GM18502 (cell line): ENCODE results near the gene SMC1A.
"Not testable (repeated sequence)": the region's sequence is repeated elsewhere in the genome, so short reads cannot be mapped to it uniquely, and the experiment has no call there.

Source experiments
- ATAC-seq: cut with Tn5 transposase; IDR thresholded peaks from one replicate; pipeline ENCODE4 v1.9.1; 2021; ENCODE audit warnings: mild to moderate bottlenecking; ENCODE audit not compliant: unreplicated experiment, poor library complexity

The SMC1A gene

DNA sequence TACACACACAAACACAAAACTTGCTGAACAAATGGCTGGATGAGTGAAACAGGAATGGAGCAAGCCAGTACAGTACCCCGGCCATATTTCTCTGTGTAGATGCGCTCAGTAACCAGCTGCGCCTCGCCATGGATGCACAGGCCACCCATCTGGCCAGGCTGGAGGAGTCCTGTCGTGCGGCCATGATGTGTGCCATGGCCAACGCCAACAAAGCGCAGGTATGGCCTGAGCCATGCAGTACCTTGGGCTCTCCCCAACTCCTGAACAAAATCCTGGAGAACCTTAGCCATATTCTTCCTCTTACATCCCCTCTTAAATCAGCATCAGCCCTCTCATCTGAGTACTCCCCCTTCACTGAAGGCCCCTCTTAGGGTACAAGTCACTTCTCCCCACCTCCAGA, 7.3 kb upstream of the SMC1A start:
- no peak for ATAC-seq

DNA sequence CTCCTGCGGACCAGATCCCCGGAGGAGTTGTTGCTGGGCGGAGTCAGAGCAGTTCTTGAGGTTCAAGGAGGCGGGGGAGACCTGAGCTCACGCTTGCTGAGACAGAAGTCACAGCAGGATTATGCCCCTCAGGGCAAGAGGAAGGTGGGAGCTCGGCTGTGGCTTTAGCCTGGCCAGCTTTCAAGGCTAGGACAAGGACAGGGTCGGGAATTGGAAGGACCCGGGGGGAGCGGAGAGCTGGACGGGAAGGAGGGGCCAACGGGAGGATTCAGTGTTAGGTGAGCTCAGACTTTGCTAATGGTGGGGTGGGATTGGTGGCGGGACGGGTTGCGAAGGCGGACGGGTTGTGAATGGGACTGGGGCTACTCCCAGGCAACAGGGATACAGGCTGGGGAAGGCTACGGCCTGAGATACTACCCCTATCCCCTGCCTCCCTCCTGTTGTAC, 430 bp upstream of the SMC1A start, which contains the start of gene RIBC1:
Gene RIBC1 (plus strand): TSS at position 13 of the 446 bp plus-strand sequence. CDS start 3,404 bp downstream, outside the sequence.
- no peak for ATAC-seq

DNA sequence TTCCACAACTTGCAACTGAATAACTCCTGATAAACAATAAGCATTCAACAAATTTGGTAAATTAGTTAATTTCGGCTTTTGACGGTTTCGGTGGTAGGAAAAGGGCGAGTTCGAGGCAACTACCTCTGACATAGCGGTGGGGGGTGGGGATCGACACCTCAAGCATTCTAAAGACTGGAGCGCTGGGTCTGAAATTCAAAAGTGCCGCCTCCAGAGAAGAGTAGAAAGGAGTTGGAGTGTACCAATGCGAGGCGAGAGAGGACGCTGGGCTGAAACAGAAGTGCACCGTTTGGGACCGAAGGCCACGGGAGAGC, 725 bp downstream of the SMC1A start:
- ATAC-seq = peak; percentile 20

DNA sequence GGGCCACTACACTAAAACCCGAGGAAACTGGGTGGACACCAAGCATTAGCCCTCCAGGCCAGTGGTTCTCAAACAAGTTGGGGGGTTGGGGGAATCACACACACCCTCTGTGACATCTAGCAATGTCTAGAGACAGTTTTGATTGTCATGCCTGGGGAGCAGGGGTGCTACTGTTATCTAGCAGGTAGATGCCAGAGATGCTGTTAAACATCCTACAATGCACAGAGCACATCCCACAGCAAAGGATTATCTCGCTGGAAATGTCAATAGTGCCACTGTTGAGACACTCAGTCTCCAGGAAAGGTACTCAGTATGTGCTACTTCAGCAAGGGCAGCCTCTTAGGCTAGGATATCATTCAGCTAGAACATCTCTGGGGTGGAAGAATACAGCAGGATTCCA, 1.3 kb downstream of the SMC1A start:
- no peak for ATAC-seq

DNA sequence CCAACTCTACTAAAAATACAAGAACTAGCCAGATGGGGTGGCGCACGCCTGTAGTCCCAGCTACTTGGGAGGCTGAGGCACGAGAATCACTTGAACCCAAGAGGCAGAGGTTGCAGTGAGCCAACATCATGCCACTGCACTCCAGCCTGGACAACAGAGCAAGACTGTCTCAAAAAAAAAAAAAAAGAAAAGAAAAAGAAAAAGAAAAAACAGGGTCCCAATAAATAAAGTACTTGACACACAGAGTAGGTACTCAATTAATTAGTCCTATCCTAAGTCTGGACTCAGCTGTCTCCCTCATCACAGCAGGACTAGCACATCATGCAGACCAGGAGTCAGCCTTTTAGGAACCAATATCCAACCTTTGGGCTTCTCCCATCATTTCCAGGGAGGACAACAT, 2.1 kb downstream of the SMC1A start:
- not testable (repeated sequence) for ATAC-seq

DNA sequence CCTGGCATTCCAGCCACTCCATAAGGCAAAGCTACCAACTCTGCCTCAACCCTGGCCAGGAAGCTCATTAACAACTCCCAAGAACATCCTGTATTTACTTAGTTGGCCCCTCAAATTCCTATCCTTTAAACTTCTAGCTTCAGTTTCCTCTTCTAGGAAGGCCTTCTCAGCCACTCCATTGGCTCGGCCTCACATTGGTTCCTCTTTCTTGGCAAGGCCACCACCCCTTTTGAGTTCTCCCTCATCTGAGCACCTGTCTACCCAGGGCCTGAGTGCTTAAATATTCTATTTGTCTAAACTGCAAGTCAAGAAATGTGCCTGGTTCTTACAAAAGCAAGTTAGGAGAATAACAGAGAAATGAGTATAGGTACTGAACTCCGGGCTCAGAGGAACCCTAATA, 10.0 kb downstream of the SMC1A start:
- ATAC-seq = no peak

DNA sequence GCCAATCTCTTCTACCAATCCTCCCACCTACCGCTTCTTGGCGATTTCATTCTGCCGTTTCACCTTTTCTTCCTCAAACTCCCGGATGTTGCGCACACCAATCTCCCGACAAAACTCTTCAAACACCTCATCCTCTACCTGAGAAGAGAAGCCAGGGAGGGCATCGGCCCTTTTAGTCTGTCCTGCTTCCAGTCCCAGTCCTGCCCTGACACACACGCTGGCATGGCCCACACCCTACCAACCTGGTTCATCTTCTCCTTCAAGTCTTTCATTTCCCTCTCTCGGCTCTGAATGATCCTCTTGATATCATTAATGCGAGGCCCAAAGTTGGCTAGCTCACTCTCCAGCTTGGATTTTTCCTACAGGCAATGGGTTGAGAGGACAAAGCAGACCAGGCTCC, 18.9 kb downstream of the SMC1A start:
- ATAC-seq = no peak

DNA sequence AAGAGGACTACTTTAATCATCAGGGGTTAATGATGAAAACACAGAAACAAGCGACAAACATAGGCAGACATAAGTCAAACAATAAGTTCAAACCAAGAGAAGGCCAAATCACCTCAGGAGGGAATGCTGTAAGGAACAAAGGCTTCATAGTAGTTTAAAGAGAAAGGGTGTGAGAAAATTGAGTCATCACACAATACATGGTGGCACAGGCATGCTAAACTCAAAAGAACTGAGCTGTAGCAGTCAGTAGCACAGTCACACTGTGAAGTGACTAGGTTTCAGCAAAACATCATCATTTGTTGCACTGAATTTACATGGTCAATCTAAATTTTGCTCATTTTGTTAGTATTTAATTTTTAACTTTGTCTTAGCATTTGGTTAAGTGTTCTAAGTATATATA, 24.2 kb downstream of the SMC1A start:
- ATAC-seq = no peak

DNA sequence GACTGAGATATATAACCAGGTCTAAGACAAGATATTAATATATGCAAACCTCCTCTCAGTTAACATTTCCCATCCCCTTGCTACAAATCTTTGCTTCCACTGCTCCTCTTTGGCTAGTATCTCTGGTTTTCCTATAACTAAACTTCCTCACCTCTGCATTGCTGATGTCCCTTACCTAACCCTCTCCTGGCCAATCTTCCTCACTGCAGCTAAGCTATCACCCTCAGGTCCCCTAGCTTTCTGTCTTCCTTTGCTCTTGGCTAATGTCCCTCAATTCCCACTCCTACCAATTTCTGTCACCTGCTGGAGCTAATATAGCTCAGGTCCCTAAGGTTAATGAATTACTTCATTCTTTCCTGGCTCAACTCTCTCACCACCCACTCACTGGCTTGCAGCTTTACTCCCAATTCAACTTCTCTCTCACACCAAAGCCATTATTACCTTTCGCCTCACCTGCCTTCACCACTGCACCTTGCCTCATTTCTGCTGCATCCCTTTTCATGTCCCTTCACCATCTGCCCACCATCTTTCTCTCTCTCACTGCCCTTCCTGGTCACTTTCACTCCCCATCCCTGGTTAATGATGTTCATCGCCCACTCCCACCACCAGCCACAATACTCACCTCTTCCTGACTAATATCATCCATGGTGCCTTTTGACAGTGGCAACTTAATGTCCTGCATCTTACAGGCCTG, 26.7 kb downstream of the SMC1A start:
- no peak for ATAC-seq

DNA sequence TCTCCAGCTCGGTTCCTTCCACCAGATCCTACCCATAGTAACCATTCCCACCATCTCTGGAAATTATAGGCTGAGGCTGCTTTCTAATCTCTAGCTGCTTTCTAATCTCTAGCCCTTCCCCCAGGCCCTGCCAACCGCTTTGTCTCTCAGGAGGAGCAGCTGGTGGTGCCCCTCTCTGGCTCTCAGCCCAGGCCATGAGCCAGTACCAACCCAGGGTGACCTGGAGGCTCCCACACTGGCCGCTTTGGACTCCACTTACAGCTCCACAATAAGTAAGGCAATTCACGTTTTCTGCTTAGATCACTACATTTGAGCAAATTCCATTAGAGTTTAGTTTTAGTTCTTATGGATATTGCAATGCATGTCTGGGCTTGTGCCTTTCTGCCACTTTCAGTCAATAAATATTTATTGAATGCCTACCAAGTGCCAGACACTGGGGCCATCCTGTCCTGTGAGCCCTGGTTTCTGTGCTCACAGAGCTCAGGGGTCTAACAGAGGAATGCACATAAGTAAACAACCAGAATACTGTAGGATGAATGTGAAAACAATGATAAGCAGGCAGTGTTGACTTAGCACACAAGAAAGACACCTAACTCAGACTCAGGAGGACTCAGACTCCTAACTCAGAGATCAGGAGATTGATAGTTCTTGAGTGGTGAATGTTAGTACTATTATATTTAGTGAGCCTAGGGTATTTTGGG, 38.9 kb downstream of the SMC1A start:
- no peak for ATAC-seq

DNA sequence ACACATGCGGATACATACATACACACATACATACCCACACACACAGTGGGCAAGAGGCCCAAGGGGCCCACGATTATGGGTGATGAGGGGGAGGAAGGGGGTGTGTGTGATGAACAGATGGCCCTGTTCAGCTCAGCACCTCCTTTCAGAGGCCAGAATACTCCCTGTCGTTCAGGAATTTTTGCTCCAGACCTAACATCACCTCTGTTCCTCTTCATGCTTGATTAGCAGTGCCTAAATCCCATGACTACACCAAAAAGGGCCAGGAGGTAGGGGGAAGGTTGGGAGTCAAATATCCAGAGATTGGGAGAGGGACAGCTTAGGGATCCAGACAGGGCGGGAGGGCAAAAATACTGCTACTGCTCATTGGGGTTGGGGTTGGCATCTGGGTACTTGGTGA, 42.7 kb downstream of the SMC1A start:
- no peak for ATAC-seq

DNA sequence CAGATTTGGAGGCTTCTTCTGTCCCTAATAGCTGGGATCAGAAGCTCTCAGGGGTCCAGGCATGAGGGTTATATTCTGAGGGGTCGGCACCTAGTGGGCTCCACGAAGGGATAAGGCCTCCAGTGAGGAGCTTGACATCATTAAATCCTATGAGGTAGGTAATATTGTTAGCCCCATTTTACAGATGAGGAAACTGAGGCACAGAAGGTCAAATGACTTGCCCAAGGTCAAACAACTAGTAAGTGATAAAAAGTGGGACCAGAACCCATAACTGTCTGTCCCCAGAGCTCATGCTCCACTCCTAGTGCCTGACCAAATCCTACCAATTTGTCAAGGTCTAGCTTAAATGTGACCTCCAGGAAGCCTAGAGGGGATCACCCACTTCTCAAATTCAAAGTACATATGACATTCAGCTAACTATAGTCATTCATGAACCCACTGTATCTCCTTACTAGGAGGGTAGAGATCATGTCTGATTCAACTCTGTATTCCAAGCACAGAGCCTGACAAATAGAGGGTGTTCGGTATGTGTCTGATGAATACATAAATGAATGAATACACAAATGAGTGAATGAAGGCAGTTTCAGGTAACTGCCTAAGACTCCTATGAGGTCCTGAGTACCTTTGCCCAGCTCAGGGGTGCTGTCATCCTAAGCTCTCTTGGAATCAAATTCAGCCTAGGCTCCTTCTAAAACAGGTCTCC, 43.3 kb downstream of the SMC1A start:
- no peak for ATAC-seq

DNA sequence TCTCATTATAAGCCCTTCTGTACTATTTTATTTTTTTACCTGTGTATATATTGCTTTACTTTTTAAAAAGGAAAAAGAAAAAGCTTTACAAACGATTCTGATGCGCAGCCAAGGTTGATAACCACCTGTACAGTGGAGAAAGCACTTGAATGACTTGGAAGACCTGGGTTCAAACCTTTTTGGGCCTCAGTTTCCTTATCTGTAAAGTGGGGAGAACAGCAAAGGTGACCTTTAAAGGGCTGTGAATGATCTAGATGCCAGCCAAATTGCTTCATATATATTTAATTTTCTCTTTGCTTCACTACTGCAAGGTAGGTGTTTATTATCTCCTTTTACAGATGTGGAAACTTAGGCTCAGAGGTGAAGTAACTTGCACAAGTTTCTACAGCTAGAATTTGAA, 45.0 kb downstream of the SMC1A start:
- no peak for ATAC-seq

DNA sequence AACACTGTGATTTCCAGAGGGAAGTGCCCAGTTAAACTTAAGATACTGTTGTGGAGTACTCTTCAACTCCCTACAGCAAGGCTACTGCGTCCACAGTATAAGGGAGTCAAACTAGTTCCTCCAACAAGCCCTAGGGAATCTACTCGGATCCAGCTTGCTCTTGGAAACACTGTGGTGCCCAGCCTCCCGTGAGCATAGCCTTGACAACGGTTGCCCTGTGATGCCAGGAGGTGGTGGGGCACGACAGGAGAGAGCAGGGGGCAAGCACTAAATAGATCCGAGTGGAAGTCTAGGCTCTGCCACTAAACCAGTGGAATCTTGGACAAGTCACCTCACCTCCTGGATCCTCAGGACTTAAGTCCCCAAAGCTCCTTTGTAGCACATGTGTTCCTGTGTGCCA, 45.6 kb downstream of the SMC1A start:
- ATAC-seq = no peak

DNA sequence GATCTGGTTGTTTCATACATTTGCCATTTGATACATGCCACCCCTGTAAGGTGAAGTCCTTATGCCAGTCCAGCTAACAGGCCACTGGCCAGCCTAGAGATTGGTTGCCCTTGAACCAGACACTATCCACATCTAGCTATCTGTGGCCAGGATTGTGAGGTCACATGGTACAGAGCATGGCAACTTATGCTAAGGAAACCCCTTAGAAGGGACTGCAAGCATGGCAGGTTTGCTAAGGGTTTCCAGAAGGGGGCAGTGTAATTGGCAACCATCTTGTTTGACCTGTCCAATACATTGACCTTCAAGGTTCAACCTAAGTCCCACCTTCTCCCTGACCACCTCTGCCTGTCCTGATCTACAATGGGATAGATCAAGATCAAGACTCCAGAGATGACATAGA, 47.5 kb downstream of the SMC1A start:
- no peak for ATAC-seq

DNA sequence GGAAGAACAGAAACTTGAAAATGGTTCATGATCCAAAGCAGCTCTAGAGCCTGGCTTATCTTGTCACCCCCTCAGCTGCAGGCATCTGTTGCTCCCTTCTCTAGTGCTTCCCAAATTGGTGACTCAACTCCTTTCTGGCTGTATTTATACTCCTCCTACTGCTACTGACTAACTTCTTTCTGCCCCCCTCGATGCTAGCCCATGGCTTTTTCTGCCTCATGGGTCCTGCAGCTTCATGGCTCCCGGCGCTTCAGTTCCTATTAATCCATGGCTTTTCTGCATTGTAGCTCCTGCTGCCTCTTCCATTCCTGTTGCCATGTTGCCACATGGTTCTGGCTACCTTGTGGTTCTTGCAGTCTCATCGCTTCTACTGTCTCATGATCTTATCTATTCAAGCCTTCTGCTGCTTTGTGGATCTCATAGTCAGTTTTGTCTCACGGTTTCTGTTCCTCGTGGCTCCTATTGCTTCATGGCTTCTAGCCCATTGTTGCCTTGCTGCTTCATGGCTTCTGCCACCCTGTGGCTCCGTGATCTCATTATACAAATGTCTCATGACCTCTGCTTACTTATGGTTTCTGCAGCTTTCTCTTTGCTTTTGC, 48.1 kb downstream of the SMC1A start:
- ATAC-seq = no peak

DNA sequence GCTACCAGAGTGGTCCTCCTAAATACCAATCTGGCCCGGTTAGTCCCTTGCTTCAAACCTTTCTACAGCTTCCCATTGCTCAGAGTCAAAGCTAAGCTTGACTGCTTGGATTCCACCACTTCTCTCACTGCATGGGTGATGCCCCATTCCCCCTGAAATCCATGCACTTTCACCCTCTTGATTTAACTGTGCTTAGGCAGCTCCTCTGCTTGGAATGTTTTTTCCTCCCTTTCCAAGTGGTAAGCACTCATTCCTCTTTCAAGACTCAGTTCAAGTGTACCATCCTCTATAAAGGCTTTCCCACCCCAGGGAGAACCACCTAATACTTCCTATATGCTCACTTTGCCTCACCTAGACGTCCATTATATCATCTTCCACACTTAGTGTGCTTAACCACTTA, 49.1 kb downstream of the SMC1A start:
- no peak for ATAC-seq

DNA sequence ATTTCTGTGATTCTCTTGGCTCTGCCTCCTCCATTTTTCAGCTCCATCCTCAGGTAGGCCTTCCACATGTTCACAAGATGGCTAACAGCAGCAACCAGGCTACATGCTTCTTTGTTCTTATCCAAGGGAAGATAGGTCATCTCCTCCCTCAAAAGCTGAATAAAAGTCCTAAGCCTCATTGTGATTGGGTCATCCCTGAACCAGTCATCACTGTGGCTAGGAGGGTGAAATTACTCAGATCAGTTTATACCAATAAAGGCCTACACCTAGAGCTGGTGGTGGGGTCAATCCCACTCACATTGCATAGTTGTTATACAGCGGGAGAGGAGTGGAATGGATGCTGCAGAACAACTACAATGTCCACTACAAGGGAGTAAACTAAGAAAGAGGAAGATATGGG, 56.0 kb downstream of the SMC1A start:
- ATAC-seq = not testable (repeated sequence)

DNA sequence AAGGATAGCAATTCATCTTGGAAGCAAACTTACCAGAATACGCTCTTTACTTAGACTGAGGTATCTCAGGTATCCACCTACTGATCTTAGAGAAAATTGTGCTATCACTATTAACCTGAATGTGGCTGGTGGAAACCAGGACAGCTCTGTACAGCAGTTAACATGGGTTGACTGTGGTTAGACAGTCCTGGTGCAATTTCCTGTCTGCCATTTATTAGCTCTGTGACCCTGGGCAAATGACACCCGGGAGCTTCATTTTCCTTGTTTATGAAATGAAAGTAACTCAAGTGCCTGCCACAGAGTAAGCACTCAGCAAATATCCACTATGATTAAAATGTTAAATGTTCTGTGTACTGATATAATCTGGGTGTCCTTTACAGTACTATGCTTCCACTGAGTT, 60.0 kb downstream of the SMC1A start:
- no peak for ATAC-seq

DNA sequence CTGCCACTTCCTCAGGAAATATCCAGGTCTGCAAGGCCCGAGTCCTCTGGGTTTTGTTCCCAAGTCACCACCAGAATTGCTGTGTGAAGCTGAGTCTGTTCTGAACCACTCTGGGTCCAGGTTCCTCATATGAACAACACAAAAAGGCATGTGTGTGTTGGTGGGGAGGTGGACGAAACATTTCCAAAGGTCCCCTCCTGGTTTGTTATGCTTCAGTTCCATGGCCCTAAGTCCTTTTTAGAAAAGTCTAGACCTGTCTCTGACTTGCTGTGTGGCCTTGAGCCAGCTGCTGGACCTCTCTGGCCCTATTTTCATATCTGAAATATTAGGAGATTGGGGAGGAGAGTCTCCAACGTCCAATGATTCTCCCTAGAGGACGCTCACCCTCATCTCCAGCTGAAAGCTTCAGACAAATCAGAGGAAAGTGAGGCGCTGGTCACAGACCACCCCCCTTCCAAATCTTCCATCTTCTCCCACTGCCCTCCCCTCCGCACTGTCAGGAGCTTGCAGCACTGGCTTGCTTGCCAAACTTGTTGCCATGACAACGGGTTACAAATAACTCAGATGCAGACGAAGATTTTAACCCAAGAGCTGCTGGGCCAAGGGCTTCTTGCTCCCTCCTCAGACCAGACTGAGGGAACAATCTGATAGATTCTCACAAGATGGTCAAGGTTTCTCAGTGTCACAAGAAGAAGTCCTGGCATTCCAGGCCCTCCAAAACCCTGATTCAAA, 64.5 kb downstream of the SMC1A start:
- ATAC-seq = no peak

DNA sequence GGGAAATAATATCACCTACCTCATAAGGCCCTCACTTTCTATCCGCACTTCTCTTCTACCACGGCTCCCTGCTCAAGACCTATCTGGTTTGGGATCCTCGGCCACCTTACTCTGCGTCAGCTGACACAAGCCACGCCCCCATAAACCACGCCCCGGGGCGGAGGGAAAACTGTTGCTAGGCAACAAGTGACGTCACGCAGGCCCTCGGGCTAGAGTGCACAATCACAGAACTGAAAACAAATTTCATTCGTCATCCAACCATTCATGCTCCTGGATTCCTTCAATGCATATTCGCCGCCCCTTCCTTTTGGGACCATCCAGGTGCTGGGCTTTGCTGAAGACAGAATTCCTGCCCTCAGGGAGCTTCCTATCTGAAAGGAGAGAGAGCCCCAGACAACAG, 66.3 kb downstream of the SMC1A start:
- no peak for ATAC-seq
